ENCODE measurements around the gene VGF. TPM values are rescaled to one million over a fixed set of nuclear protein-coding genes. Genes with fewer than 3 reads are reported as not detected.

Gene VGF
- total RNA-seq, 1 experiment from 2014 or later = 16.0 TPM

- intact Hi-C loops (cut with micrococcal nuclease; ENCODE audit: unreplicated experiment) = no loop called here
- no peaks in the 10 kb centered on the region for H3K36me3 ChIP-seq (ENCODE audit: insufficient read depth, low read length, poor library complexity, severe bottlenecking)
- H3K4me3 ChIP-seq (ENCODE audit: low read depth, low read length, poor library complexity, severe bottlenecking) = no peak overlapping the region
- no peaks in the 10 kb centered on the region for H3K9me3 ChIP-seq (ENCODE audit: low read depth, low read length, poor library complexity, severe bottlenecking)
- no peak for DNase-seq (ENCODE audit: low spot score)
- ChIA-PET POLR2A (ENCODE audit: low non-redundant PET) (no interaction called here), CTCF (no interaction called here)
- H3K4me1 ChIP-seq (ENCODE audit: insufficient read depth, low read length, poor library complexity, severe bottlenecking) = no peaks in the 10 kb centered on the region
- no TSS peak for BruUV-seq (replicated peaks)
- H3K27me3 ChIP-seq (replicated peaks; ENCODE audit: insufficient read depth, low read depth, low read length, poor library complexity) = no peaks in the 10 kb centered on the region
- no peak overlapping the region for H3K27ac ChIP-seq (ENCODE audit: low read depth, low read length, poor library complexity, severe bottlenecking)
- TF ChIP-seq EZH2 (IDR thresholded peaks at IDR 0.05; ENCODE audit: borderline replicate concordance, low read depth, low read length, poor library complexity, severe bottlenecking) (no peak), CTCF (conservative IDR thresholded peaks at IDR 0.05; ENCODE audit: low read depth, low read length) (no peak)
Observed at GRCh38 chr7:101116898-101117297, 48.5 kb downstream of the VGF start.

- BruUV-seq (replicated peaks) = no TSS peak
- POLR2A ChIA-PET (ENCODE audit: low non-redundant PET) = no interaction called here
- H3K36me3 ChIP-seq (ENCODE audit: insufficient read depth, low read length, poor library complexity, severe bottlenecking) = no peaks in the 10 kb centered on the region
- intact Hi-C loops (cut with micrococcal nuclease; ENCODE audit: unreplicated experiment) = no loop called here
- no peak overlapping the region for H3K4me3 ChIP-seq (ENCODE audit: low read depth, low read length, poor library complexity, severe bottlenecking)
- no peak for TF ChIP-seq CTCF (conservative IDR thresholded peaks at IDR 0.05; ENCODE audit: low read depth, low read length)
- no peak for TF ChIP-seq EZH2 (IDR thresholded peaks at IDR 0.05; ENCODE audit: borderline replicate concordance, low read depth, low read length, poor library complexity, severe bottlenecking)
- DNase-seq (ENCODE audit: low spot score) = no peak
- H3K9me3 ChIP-seq (ENCODE audit: low read depth, low read length, poor library complexity, severe bottlenecking) = no peaks in the 10 kb centered on the region
- H3K4me1 ChIP-seq (ENCODE audit: insufficient read depth, low read length, poor library complexity, severe bottlenecking) = no peaks in the 10 kb centered on the region
- H3K27ac ChIP-seq (ENCODE audit: low read depth, low read length, poor library complexity, severe bottlenecking) = no peak overlapping the region
- CTCF ChIA-PET = no interaction called here
- H3K27me3 ChIP-seq (replicated peaks; ENCODE audit: insufficient read depth, low read depth, low read length, poor library complexity) = no peaks in the 10 kb centered on the region
Observed at GRCh38 chr7:101115215-101115614, 50.2 kb downstream of the VGF start.

- intact Hi-C loops (cut with micrococcal nuclease; ENCODE audit: unreplicated experiment) = no loop called here
- ChIA-PET POLR2A (ENCODE audit: low non-redundant PET) (no interaction called here), CTCF (interaction anchor here (0.5 kb wide), 1 partner anchor 30 kb away, joined by 9 read pairs; no protein-coding TSS in a partner anchor)
- no peaks in the 10 kb centered on the region for H3K9me3 ChIP-seq (ENCODE audit: low read depth, low read length, poor library complexity, severe bottlenecking)
- no peak for DNase-seq (ENCODE audit: low spot score)
- no peaks in the 10 kb centered on the region for H3K36me3 ChIP-seq (ENCODE audit: insufficient read depth, low read length, poor library complexity, severe bottlenecking)
- no TSS peak for BruUV-seq (replicated peaks)
- H3K27ac ChIP-seq (ENCODE audit: low read depth, low read length, poor library complexity, severe bottlenecking) = no peak overlapping the region
- H3K4me3 ChIP-seq (ENCODE audit: low read depth, low read length, poor library complexity, severe bottlenecking) = no peak overlapping the region
- H3K27me3 ChIP-seq (replicated peaks; ENCODE audit: insufficient read depth, low read depth, low read length, poor library complexity) = no peaks in the 10 kb centered on the region
- no peaks in the 10 kb centered on the region for H3K4me1 ChIP-seq (ENCODE audit: insufficient read depth, low read length, poor library complexity, severe bottlenecking)
- TF ChIP-seq CTCF (conservative IDR thresholded peaks at IDR 0.05; ENCODE audit: low read depth, low read length) (no peak), EZH2 (IDR thresholded peaks at IDR 0.05; ENCODE audit: borderline replicate concordance, low read depth, low read length, poor library complexity, severe bottlenecking) (no peak)
Observed at GRCh38 chr7:101114492-101114891, 50.9 kb downstream of the VGF start.

Data from A673 (cell line).